Spinal cord (tissue), 10 donors: ENCODE data around the gene KIF3B. TPM values are rescaled to one million over a fixed set of nuclear protein-coding genes. Genes with fewer than 3 reads are reported as not detected.
"Not testable (repeated sequence)": the region's sequence is repeated elsewhere in the genome, so short reads cannot be mapped to it uniquely, and the experiment has no call there.

Source experiments
- DNase-seq, 6 donors: peaks; one replicate each; pipeline versions ENCODE4 v3.0.0 to v3.0.0-alpha.2; 2013 to 2015; ENCODE audit warnings: low spot score in 6 of 6, low read depth in 4 of 6
- H3K27ac ChIP-seq: one replicate; pipeline ENCODE4 v1.5.1; 2013; ENCODE audit warnings: low read depth, low read length, control low read depth
- H3K27me3 ChIP-seq: one replicate; pipeline ENCODE4 v1.6.1; 2013; ENCODE audit warnings: low read length; ENCODE audit not compliant: control insufficient read depth, insufficient read depth
- H3K36me3 ChIP-seq: one replicate; pipeline ENCODE4 v1.6.1; 2013; ENCODE audit warnings: low read length; ENCODE audit not compliant: control insufficient read depth, insufficient read depth
- H3K4me1 ChIP-seq: one replicate; pipeline ENCODE4 v1.6.1; 2013; ENCODE audit warnings: low read length; ENCODE audit not compliant: control insufficient read depth, insufficient read depth
- H3K4me3 ChIP-seq: one replicate; pipeline ENCODE4 v1.5.1; 2013; ENCODE audit warnings: low read depth, low read length, control low read depth
- H3K9me3 ChIP-seq: one replicate; pipeline ENCODE4 v1.6.1; 2013; ENCODE audit warnings: low read length; ENCODE audit not compliant: control insufficient read depth, insufficient read depth
- WGBS: methylation state at CpG from one replicate; pipeline ENCODE4 v1.1.5; 2013; ENCODE audit warnings: missing lambda C conversion rate; ENCODE audit not compliant: insufficient coverage; 5-methylcytosine and 5-hydroxymethylcytosine counted together
- polyA plus RNA-seq, 2 donors: library from polyadenylated mRNA; unstranded; fragments of 120-200 nt; gene quantifications; one replicate each; pipeline ENCODE4 v1.2.1, GENCODE V29; 2013; ENCODE audit not compliant: insufficient read length in 2 of 2
- total RNA-seq, 2 donors: library from RNA; depleted of rRNA in 1 of 2; stranded (reverse); fragments of 120-200 nt in 1 of 2; fragments of >200 nt in 1 of 2; gene quantifications; one replicate each; pipeline versions ENCODE4 v1.2.3 to v1.2.4, GENCODE V29; 2013 to 2014
- donor health status: healthy.

Gene KIF3B
- total and polyA plus RNA-seq, 4 donors: 54.4 to 75.8 (median 66.9) TPM

DNA sequence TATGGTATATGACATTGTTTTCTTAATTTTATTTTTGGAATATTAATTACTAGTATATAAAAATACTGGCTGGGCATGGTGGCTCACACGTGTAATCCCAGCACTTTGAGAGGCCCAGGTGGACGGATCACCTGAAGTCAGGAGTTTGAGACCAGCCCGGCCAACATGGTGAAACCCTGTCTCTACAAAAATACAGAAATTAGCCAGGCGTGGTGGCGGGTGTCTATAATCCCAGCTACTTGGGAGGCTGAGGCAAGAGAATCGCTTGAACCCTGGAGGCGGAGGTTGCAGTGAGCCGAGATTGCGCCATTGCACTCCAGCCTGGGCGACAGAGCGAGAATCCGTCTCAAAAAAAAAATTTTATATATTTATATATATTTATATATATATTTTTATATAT is 44.8 kb downstream of the KIF3B start:
- H3K36me3 ChIP-seq: peaks cover 13% of the 10 kb centered on the region
- not testable (repeated sequence) for H3K27me3 ChIP-seq, H3K9me3 ChIP-seq, DNase-seq, H3K27ac ChIP-seq, H3K4me3 ChIP-seq, H3K4me1 ChIP-seq
- WGBS: 92% methylated on average over 4 of the region's 12 CpGs

GRCh38 chr20:32323761-32324160 is 46.3 kb downstream of the KIF3B start:
- not testable (repeated sequence) for H3K4me1 ChIP-seq, H3K9me3 ChIP-seq, DNase-seq, H3K27me3 ChIP-seq, H3K27ac ChIP-seq, H3K4me3 ChIP-seq
- peaks cover 15% of the 10 kb centered on the region for H3K36me3 ChIP-seq
- WGBS: 100% methylated on average over 1 of the region's 5 CpGs

DNA sequence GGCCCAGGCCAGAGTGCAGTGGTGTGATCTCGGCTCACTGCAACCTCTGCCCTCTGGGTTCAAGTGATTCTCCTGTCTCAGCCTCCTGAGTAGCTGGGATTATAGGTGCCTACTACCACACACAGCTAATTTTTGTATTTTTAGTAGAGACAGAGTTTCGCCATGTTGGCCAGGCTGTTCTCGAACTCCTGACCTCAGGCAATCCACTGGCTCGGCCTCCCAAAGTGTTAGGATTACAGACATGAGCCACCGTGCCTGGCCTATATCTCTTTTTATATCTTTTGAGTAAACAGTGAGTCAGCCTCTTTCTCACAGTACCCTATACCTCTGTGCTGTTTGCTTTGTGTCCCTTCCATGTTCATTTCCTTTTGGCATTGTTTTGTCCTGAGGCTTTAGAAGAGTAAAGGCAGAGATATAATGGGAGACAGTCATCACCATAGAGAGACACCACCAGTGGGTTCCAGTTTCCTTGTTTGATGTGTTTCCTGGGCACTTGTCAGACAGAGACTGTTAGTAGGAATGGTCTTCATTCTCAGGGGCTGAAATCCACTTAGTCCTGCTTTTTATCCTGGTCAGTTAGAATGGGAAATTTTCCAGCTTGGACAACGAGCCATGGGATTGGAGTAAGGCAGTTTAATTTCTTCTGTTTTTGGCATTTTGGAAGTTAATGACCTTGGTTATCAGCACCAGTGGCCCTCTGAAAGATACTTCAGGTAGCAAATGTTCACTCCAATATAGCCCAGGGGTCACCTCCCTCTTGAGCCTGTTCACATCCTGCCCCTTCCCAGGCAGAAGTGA is 48.5 kb downstream of the KIF3B start:
- Histone ChIP-seq H3K9me3 (no peaks in the 10 kb centered on the region), H3K4me3 (no peak overlapping the region), H3K36me3 (peaks cover 11% of the 10 kb centered on the region), H3K27me3 (no peaks in the 10 kb centered on the region), H3K27ac (no peak overlapping the region), H3K4me1 (no peaks in the 10 kb centered on the region)
- no peak for DNase-seq
- 100% methylated on average over 1 of the region's 6 CpGs for WGBS

DNA sequence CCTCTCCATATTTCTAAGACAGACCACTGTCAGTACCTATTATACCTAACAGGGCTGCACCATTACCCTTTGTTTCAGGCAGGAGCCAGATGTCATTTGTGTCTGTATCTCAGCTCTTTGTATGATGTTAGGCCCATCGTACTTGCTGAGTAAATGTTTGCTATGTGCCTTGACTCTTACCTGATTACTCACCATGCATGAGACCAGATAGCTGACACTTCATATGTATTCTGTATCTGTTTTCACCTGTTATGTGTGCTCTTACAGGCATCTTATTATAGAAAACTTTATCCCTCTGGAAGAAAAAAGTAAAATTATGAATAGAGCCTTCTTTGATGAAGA is 49.0 kb downstream of the KIF3B start:
- no peaks in the 10 kb centered on the region for H3K9me3 ChIP-seq
- no peak overlapping the region for H3K4me3 ChIP-seq
- no peak for DNase-seq
- WGBS: no CpG with 5 or more reads among the region's 1 CpG
- peaks cover 16% of the 10 kb centered on the region for H3K36me3 ChIP-seq
- H3K27ac ChIP-seq: no peak overlapping the region
- H3K4me1 ChIP-seq: no peaks in the 10 kb centered on the region
- H3K27me3 ChIP-seq: no peaks in the 10 kb centered on the region

- Histone ChIP-seq H3K27ac (no peak overlapping the region), H3K36me3 (peaks cover 22% of the 10 kb centered on the region), H3K4me1 (no peaks in the 10 kb centered on the region), H3K9me3 (no peaks in the 10 kb centered on the region), H3K27me3 (no peaks in the 10 kb centered on the region), H3K4me3 (no peak overlapping the region)
- WGBS: 87% methylated on average over 6 of the region's 9 CpGs
- no peak for DNase-seq
Observed at GRCh38 chr20:32327087-32327681, 49.7 kb downstream of the KIF3B start.

DNA sequence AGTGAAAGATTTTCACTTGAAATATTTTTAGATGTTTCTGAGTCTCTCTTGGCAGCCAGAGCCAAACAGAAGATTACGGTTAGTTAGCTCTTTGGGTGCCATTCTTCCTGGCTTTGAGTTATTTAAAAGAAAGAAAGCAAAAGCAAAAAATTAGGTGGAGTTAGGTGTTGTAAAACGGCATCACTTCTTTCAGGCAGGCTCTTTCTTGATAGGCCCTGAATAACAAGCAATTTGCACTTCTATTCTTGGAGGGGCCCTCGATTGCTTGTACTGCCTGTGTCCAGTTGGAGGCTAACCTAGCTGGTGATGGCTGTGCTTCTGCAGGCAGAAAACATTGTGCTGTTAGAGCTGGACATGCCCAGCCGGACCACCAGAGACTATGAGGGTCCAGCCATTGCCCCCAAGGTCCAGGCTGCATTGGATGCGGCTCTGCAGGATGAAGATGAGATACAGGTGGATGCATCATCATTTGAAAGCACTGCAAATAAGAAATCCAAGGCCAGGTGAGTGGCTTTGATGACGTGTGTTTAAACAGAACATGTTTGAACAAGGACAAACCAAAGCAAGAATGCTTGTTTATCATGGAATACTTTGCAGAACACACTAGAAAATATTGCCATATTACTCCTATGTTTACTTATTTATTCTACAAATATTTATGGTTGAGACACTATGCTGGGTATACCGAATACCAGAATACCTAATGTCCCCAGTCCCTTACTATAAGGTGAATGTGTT is 52.5 kb downstream of the KIF3B start:
- Histone ChIP-seq H3K27ac (no peak overlapping the region), H3K9me3 (no peaks in the 10 kb centered on the region), H3K36me3 (peaks cover 30% of the 10 kb centered on the region), H3K27me3 (no peaks in the 10 kb centered on the region), H3K4me3 (no peak overlapping the region), H3K4me1 (no peaks in the 10 kb centered on the region)
- DNase-seq: no peak
- WGBS: 86% methylated on average over 5 of the region's 7 CpGs

DNA sequence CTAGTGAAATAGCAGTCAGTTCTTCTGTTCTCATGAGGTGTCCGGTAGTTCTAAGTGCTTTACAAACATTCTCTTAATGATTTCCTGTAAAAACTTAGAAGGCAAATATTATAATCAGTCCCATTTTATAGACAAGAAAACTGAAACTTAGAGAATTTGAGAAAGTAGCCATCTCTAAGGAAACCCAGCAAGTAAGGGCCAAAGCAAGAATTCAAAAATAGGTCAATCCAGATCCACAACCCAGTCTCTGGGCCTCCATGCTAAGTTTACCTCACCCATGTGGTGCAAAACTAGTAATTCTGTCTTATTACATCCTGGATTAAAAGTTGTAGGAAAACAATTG is 53.1 kb downstream of the KIF3B start:
- no peak for DNase-seq
- peaks cover 30% of the 10 kb centered on the region for H3K36me3 ChIP-seq
- WGBS: no CpG with 5 or more reads among the region's 1 CpG
- no peaks in the 10 kb centered on the region for H3K4me1 ChIP-seq
- no peaks in the 10 kb centered on the region for H3K27me3 ChIP-seq
- no peaks in the 10 kb centered on the region for H3K9me3 ChIP-seq
- no peak overlapping the region for H3K27ac ChIP-seq
- H3K4me3 ChIP-seq: no peak overlapping the region

DNA sequence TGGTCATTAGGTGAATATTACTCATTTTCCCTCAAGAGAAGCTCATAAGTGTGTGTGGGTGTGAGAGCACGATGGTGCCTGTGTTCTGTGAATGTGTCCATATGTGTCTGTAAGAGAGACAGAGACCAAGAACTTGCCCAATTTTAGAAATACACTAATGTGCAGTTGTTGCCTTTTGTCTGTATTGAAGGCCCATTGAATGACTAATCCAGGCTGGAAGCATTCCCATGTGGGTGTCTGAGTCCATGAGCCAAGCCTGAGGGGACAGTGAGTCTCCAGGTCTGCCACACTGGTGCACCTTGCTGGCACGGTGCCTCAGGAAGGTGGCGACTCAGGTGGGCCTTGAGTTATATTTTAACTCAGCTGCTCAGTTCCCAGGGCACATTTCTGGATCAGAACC is 55.2 kb downstream of the KIF3B start:
- Histone ChIP-seq H3K9me3 (no peaks in the 10 kb centered on the region), H3K4me1 (no peaks in the 10 kb centered on the region), H3K27me3 (no peaks in the 10 kb centered on the region), H3K4me3 (no peak overlapping the region), H3K36me3 (peaks cover 30% of the 10 kb centered on the region), H3K27ac (no peak overlapping the region)
- DNase-seq: no peak
- WGBS: 97% methylated on average over 2 of the region's 3 CpGs

DNA sequence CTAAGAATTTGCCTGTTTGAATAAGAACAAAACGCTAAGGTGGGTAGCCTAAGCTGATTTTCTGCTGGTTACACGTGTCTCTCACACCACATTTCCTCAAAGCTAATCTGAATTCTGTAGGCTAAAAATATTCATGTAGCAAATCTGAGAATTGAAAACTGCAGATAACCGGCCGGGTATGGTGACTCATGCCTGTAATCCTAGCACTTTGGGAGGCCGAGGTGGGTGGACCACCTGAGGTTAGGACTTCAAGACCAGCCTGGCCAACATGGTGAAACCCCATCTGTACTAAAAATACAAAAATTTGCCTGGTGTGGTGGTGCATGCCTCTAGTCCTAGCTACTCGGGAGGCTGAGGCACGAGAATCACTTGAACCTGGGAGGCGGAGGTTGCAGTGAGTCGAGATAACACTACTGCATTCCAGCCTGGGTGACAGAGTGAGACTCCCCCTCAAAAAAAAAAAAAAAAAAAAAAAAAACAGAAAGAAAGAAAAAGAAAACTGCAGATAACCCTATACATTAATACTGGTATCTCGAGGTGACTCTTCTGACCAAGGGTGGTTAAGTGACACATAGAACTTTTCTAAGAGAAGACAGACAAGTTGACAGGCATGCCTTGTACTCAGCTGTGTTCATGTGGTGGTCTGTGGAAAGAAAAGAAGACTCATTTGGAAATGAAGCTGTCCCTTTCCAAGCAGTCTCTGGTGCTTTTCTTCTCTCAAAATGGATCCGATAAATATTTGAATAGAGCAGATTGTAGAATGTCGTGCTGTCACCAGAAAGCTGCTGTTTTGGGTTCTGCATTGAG is 55.9 kb downstream of the KIF3B start:
- Histone ChIP-seq H3K4me3 (no peak overlapping the region), H3K27me3 (no peaks in the 10 kb centered on the region), H3K27ac (no peak overlapping the region), H3K36me3 (peaks cover 24% of the 10 kb centered on the region), H3K4me1 (peaks cover 4% of the 10 kb centered on the region), H3K9me3 (no peaks in the 10 kb centered on the region)
- 98% methylated on average over 4 of the region's 12 CpGs for WGBS
- no peak for DNase-seq
